Fibroblast of skin of scalp (primary cell): ENCODE measurements around the gene ZBTB38.

ENCODE experiments used
- DNase-seq: peaks from one replicate; pipeline ENCODE4 v3.0.0-alpha.2; 2013

Gene ZBTB38

DNA sequence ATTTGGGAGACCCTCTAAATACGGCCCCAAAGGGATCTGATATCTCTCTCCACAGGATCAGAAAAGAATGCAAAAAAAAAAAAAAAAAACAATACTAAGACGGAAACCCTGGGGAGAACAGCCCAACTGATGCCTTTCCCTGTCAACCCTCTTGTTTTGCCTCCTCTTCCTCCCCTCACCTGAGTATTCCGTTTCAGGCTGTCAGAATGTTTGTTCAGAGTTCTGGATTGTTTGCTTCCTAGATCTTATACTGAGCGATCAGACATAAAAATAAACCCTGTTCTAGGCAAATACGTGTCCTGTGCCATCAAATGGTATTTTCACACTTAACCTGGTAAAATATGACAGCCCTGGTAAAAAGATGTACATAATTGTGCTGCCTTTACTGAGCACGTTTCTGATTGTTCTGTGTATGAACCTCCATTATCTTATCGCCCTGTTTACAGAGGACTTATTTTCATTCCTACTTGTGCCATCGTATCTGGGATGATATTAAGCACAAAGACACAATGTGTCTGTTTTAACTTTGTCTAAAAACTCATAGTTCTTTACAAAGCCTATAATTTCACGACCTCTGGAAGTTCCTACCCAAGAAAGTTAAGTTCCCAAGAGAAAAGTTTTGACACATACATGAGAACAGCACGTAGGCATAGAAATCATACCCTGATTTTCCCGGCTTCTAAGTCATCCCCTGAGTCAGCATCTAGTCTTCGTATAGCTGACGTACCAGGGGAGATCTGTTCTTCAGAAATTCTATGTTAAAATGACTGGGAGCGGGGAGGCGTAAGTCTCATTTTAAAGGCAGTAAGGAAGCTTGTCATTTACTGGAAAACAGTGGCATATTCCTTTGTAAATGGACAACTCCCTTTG, 856 bp downstream of the ZBTB38 start:
- DNase-seq: peak; percentile 74

DNA sequence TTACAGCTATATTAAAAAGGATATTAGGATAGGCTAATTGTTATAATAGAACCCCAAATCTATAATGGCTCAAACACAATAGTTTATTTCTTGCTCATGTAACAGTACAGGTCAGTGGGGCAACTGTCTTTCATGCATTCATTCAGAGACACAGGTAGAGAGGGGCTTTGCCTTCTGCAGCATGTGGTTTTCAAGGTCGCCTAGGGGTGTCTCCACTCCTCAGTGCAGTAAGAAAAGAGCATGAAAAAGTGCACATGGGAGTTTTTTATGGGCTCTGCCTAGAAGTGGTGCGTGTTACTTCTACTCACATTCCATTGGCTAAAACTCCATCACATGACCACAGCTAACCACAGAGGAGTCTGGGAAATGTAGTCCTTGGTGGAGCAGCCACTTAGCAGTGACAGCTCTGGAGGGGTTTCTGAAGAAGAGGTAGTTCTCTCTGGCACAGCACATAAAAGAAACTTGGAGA, 1.8 kb downstream of the ZBTB38 start:
- peak; percentile 88 for DNase-seq

DNA sequence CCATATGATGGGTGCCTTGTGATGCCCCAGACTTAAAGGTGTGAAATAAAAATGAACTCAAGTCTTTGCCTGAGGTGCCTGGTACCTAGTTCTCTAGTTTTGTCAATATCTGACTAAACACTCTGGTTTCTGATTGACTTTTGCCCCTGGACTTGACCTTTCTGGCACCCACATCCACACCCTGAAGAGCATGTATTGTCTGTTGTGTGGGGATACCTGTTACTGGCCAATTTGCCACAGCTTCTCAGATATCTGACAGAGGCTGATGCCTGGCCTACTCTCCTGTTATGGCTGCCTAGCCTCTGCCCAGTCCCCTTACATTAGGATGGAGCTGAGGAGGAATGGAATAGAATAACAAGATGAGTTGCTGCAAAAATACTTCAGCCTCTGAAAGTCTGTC, 3.6 kb downstream of the ZBTB38 start:
- DNase-seq: no peak

DNA sequence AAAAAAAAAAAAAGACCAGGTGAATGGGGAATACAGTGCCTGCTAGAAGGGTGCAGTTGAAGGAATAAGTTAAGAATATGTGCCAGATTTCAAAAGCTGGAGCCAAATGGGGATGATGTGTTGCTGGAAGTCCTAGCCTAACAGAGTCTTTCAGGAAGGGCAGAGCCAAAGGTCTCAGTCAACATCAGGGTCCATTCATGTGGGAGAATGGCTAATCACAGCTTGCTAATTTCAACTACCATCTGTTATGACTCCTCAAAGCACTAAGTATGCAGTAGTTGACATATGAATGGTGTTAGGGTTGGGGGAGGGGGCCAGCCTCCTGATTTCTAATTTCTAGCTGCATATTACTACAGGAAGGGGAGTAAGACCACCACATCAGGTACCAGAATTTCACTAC, 4.4 kb downstream of the ZBTB38 start:
- DNase-seq: no peak

DNA sequence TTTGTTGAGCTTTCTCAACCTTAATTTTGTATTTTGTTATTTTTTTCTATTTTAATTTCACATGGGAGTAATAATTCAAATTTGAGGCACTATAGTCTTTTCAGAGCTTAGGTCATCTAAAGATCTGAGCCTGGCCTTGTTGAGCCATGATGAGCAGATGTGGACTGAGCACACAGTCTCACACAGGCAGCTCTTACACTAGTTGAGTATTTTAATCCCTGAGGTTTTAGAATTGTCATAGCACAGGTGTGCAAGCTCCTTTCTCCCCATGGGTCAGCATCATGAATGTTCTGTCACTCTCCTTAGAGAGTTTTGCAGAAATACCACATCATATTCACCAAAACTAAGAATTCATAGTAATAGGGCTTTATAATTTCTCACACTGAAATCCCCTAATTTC, 4.9 kb downstream of the ZBTB38 start:
- DNase-seq: no peak

DNA sequence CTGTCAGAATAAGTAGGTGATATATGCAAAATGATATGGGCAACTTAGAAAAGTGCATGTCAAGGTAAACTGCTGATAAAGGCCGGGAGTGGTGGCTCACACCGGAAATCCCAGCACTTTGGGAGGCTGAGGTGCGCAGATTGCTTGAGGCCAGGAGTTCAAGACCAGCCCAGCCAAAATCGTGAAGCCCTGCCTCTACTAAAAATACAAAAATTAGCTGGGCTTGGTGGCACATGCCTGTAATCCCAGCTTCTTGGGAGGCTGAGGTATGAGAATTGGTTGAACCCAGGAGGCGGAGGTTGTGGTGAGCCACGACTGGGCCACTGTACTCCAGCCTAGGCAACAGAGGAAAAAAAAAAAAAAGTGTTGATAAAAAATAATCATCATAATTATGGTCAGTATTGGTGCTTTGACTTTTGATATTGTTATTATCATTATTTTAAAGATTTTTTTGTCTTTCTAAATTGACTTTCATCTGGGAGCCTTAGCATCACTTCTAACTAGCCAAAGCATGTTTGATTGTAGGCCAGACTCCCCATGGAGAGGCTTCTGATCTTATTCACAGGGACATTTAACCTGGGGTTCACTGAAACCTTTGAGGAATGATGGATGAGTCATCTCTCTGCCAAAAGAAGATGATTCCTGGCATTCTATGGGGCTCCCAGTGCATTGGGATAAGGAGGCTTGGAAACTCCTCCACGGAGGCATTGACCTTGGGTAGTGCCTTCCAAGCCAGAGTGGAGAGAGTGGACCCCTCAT, 5.6 kb downstream of the ZBTB38 start:
- peak; percentile 39 for DNase-seq

DNA sequence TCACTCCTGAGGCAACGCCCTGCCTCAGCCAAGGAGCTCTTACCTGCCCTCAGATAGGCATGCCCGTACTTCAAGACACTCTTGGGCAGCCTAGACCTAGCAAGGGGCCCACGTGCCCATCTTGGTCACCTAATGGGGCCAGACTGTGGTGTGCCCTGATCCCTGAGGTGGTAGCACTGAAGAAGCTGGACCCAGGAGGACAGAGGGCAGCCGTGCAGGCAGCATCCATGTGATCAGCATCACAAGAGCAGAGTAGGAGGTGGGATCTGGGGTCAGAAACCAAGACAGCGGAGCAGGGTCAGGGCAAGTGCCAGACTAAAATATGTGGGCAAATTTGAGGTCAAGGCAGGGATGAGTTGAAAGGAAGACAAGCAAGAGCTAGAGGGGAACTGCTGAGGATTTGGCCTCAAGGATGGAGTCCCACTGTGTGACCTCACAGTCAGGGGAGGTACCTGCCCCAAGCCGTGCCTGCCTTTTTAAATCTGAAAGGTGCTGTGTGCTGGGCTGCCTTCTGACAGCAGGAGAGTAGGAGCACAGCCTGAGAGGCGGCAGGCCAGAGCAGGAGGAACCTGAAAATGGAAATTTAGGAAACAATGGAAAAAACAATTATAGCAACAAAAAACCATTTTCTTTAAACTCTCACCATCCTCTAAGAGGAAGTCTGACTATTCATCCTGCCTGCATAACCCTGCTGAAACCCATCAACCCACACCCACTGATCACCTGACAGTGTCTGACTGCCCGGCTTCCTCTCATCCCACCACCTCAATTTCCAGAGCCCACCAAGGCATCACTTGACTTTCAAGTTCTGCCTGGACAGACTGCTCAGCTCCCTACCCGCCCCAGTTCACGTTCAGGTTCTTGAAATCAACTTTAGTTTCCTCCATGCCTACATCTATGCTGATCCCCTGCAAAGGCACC, 7.3 kb downstream of the ZBTB38 start:
- DNase-seq: no peak

DNA sequence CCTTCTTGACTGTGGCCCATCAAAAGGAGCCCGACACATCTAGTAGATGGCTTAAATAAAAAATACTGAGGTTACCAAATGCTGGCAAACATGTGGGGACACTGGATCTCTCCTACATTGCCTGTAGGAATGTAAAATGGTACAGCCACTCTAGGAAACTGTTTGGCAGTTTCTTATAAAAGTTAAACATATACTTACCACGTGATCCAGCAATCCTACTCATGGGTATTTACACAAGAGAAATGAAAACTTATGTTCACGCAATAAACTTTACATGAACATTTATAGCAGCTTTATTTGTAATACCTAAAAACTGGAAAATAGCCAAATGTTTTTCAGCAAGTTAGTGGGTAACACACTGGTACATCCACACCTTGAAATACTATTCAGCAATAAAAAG, 9.1 kb downstream of the ZBTB38 start:
- DNase-seq: no peak

DNA sequence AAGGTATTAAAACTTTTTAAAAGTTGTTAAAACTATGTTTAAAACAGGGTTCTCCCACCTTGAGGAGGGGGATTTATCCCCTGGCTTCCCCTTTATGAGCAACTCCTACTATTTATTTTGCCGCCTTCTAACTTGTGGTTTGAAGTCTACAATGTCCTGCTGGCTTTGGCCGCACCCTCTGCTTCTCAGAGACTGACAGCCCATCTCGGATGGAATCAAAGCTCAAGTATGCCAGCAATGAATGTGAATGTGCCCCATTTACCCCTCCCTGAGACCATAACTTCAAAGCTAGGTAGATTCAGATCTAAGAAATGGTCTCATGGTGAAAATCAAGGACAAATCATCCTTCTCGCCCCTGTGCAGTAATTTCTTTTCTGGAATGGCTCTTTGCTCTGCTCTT, 10.3 kb downstream of the ZBTB38 start:
- no peak for DNase-seq

DNA sequence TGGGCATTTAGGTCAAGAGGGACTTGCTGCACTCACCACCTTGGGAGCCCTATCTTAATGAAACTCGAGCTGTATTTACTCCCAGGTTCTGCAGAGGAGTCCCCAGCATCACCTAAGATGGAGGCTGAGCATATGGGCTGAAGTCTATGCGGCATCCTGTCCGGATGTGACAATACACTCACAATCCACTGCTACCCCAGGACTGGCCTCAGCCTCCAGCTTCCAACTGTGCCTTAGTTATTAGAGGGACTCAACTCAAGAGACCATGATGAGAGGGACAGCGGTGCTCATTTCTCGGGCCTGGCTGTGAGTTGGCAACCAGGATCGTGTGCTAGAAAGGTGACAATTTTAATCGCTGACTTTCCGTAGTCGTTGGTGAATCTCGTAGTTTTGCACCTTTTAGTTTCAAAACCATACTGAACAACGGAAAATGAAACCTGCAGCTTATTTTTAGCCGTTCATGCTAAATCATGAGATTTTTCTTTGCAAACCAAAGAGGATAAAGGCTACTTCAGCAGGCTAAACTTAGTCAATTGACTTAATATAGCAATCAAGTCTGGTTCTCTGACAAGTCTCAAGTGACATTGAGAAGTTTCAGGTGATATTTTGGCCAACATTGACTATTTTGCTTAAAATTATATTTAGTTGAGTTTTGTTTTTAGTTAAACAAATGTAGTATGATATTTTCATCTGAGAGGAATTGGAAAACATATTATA, 11.1 kb downstream of the ZBTB38 start:
- no peak for DNase-seq

DNA sequence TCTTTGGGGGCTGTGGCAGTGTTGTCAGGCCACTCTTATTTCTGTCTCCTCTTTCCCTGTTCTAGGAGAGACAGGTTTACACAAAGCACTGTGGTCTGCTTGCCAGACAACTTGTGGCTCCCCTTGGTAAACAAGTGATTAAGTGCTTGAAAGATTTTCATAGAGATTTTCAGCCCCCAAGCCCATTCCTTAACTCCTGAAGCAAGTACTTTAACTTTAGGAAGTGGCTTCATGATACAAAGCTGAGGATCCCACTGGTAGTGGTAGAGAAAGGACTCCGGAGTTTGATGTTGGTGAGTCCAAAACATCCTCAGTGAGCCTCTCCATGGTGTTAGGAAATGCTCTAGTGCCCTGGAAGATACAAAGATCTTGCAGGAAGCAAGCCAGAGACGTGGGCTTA, 12.0 kb downstream of the ZBTB38 start:
- DNase-seq: no peak

DNA sequence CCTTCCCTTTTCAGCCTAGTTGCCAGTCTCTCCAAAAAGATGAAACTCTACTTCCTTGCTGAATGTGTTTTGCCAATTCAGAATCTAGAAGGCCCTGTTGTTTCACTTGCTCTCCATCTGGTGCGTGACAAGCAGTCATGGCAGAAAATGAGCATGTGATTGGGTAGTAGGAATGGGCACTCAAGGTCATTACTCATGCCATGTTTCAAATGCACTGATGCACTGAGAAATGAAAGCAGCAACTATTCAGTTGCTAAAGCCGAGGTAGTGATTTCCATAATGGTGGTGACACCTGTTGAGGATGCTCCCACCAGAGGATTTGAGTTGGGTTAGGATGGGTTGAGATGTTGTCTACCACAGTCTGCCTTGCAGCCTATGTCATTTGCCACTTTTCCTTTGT, 12.7 kb downstream of the ZBTB38 start:
- DNase-seq: no peak

DNA sequence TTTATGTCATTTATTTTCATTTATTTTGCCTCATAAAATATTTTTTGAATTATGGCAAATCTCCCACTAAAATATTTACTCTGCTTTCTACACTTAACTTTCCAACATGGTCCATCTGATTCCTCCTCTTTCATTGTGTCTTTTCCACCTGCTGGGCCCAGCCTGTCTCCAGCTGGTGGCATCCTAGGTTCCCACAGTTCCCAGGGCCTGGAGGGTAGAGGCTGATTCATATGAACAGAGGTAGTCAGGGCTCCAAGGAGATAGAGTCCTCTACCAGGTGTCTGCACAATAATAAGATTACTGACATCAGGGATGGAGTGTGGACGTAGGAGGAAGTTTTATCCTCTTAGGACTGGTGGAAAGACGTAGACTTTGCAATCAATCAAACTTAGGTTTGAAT, 14.3 kb downstream of the ZBTB38 start:
- DNase-seq: no peak

DNA sequence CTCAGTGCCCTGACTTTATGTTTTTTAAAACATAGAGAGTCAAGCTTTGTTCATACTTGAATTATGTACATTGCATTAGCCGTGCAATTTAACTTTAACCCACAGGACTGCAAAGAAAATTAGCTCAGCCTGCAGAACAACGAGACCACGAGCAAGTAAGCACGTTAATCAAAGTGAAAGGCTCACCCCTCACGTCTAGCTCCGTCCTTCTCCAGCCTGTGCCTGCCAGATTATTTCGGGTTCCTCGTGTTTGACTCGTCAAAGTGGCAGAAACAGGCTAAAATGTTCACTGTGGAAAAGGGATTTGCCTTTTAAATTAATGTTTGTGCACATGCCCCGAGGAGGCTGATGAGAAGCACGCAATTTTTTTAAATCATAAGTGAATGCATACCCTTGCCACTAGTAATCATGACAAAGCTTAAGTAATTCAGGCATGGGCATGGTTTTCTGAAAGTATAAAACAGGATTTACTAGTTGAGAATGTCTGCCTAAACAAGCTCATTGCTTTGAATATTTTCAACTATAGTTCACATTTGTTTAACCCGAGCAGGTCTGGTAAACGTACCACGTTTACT, 15.3 kb downstream of the ZBTB38 start:
- no peak for DNase-seq

DNA sequence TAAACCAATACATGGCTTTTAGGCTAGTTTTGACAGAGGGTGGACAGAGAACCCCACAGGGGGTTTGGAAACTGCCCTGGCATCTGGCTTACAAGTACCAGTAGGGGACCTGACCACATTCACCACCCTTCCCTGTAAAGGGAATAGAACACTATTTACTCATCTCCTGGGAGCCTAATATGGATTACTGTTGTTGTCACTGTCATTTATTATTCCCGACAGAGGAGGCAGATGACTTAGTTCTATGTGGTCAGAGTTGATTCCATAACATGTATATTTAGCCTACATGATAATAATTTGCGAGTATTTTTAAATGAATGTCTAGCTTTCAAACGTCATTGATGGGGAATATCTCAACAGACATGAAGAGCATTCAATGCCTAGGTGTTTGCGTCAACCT, 15.9 kb downstream of the ZBTB38 start:
- DNase-seq: peak; percentile 89

DNA sequence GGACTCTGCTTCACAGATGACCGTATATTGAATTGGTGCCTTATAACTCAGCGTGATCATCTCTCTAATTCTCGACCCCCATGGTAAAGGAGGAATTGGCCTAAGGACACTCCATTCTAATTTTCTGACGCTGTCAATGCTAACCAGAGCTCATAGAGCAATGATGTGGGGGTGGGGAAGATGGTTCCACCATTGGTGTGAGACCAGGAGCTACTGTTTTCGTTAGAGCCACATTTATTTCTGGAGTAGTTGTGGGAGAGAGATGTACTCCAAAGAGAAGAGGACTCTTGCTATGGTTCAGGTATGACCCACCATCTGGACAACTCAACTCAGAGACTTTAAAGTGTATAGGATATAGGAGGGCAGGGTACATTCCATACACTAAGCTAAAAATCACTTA, 16.3 kb downstream of the ZBTB38 start:
- no peak for DNase-seq

DNA sequence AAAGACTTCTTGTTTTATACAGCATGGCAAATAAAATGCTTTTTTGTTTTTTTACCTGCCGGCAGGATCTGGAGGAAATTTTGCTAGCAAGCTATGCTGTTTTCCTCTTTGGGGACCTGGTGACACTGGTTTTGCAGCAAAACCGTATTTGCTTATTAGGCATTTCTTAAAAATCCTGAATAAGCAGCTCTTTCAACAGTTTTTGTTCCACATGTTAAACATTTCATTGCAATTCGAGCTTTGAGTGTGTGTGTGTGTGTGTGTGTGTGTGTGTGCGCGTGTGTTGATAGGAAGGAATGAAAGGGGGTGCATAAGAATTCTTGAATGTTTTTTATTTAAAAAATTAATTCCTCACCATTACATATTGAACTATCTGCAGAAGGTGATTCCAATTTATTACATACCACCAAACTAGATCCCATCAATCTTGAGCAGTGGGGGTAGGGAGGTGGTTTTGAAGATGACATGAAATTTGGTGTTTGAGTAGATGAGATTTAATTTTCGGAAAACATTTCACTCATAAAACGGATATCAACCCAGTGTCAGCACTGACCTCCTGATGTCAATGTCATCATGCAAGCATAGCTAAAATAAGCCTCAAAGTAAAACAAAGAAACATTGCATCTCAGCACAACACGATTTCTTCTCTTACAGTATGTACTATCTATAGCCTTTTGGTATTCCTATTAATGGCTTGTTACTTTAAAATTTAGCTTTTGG, 17.3 kb downstream of the ZBTB38 start:
- peak; percentile 57 for DNase-seq

DNA sequence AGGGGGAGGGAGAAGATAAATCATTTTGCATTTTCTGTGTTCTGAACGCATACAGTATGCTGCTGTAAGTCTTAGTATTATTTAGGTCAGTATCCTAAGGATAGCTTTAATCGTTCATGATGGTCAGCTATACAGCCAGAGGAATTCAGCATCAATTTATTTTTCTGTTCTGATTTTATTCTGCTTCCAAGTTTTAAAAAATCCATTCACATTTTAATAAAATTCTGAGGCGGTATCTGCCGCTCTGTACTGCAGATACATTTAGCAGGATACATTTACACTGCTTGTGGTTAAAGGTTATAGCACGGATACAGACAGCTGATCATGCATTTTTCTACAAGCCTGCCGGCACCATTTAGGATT, 17.8 kb downstream of the ZBTB38 start:
- DNase-seq: no peak

DNA sequence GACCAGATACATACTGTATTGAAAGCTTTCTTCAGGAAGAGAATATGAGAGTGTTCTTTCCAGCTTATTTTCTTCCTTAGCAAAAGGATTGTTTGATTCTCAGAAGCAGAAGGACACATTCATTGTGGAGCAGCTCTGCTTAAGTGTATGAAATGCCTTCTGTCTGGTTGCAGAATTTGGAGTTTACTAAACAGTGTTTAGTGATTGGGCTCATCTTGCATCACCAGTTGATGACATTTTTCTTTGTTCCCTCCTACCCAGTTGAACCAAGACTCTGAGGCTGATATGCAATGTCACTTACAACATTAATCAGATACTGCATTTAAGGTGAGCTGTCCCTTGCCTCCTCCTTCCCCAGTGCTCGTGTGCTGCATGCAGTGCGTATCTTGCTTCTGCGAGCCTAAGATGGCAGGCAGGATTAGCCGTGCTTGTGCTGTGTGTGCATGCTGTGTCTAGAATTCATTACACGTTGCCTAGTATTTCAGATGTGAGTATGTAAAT, 18.4 kb downstream of the ZBTB38 start:
- DNase-seq: peak; percentile 62

DNA sequence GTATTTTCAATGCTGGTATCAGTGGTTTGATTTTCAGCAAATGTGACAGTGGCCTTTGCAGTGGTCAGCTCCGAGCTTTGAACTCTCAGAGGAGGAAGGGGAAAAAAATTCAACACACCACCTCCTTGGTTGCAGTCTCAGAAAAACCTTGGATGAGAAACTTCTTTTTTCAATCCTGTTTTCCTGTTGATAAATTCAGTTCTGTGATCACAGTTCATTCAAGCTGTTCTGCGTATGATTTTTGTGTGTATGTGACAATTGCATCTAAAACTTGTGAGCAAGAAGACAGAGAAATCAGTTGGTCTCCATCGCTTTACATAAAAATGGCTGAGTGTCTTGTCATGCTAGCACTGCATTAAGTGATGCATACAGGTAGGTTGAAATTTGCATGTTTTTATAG, 19.2 kb downstream of the ZBTB38 start:
- no peak for DNase-seq

DNA sequence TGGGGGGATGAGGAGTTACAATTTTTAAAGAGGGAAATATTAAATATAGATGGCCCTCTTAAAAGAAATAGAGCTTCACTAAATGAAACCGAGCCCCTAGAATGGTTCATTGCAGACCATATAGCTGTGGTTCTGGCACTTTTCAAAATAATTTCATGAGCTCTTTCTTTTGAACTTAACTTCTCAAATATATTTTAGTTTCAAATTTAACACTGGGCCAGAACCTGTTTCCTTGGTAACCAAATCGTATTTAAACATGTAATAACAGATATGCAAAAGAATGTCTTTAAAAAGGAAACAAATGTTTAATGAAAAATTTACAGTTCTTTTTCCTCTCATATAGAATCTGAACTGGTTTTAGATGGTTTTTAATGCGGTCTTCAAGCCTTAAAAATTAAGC, 20.1 kb downstream of the ZBTB38 start:
- DNase-seq: no peak
